HG03066 (cell line): Measurements from ENCODE around the gene ZFP57.

ENCODE experiments used
- ATAC-seq: cut with Tn5 transposase; IDR thresholded peaks from one replicate; pipeline ENCODE4 v1.9.1; 2021; ENCODE audit warnings: low read depth; ENCODE audit not compliant: unreplicated experiment

ZFP57 gene

DNA sequence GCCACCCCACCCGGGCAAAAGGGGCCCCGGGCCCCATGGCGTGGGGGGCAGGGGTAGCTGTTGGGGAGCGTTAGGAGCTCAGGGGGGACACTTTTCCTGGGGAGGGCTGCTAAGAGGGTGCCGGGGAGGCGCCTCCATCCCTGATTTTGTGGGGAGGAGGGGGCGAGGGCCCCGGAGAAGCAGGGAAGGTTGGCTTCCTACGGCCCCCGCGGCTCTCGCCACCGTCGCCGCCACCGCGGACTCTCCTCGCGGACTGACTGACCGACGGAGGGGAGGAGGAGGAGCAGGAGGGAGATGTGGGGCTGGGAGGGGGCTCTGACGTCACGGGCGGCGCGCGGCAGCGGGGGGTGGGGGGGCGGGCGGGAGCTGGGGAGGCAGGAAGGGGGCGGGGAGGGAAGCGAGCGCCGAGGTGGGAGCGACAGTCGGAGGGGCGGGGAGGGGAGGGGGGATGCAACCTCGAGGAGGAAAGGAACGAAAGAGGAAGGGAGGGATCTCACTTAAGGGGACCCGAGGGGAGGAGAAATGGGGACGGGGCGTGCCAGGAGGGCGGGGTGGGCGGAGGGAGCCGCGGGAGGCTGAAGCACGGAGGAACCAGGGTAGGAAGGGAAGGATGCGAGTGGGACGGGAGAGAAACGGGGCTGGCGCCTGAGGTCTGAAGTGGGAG, 53.1 kb downstream of the ZFP57 start:
- no peak for ATAC-seq

DNA sequence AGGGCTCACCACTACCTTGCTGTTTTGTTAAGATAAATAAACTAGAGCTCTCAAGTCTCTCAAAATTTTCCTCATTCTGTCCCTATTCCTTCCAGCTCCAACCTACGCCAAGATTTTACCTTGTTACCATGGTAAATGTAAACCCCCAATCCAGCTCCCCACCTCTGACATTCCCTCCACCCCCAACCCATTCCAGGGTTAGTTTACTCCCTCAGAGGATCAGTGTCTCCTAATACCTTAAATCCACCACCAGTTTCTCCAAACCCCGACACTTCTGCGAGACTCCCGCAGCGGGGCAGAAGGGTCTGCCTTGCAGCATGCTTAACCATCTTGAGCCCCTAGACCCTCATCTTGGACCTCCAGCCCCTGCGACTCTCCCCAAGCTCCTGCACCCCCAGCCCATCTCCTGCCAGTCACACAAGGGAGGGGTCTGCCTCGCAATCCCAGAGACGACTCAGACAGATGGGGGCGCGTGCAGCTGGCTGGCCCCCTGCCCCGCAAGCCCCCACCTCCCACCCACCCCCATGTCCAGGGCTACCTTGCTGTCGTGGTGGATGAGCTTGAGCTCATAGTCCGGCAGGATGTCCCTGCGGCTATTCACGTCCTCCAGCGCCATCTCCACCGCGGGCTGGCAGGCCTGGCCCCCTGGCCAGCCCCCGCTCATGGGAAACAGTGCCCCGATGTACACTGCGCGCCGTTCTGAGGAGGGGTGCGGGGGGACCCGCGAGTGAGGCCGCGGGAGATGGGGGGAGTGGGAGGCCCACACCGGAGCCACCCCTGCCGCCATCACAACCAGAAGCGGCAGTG, 53.8 kb downstream of the ZFP57 start:
- no peak for ATAC-seq

DNA sequence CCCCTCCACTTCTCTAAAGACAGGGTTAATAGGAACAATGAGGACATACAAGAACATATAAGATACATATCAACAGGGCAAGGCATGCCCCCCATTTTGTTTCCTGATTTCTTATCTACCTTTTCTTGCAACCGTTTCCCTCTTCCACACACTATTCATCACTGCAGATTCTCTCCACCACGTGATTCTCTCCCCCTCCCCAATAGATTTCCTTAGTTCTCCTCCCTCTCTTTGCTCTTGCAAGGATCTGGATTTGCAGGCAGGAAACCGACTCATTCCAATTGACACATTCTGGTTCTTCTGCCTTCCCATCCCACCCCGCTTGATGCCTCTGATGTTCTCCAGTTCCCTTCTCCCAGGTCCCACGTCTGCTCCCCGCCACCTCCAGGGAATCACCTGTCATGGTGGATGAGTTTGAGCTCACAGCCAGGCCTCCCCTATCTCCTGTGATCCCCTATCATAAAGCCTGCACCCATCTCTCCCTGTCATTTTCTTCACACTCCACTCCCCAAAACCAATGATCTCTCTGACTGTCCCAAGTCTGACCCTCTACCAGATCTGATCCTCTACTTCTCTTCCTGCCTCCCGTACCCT, 55.5 kb downstream of the ZFP57 start:
- ATAC-seq = no peak

DNA sequence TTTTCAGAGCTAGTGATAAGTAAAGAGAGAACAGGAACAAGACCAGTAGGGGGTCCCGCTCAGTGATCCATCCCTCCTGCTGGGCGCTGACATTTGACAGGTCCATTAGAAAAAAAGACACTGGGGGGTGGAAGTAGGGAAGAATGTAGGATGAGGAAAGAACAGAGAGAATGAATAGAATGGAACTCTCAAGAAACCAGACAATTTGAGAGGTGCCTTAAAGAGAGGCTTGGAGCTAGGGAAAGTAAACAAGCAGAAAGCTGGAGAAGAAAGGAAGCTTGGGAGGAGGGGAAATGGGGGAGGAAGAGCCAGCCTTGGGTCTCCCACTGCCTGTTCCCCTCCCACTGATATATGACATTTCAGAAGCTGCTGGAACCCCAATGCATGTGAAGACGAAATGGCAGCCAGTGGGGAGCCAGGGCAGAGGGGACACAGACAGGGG, 56.4 kb downstream of the ZFP57 start:
- no peak for ATAC-seq
